ENCODE data around the gene SLAMF7. TPM values are rescaled to one million over a fixed set of nuclear protein-coding genes. Genes with fewer than 3 reads are reported as not detected.

Gene SLAMF7
- total RNA-seq, 1 experiment from 2014 or later = 2.6 TPM

DNA sequence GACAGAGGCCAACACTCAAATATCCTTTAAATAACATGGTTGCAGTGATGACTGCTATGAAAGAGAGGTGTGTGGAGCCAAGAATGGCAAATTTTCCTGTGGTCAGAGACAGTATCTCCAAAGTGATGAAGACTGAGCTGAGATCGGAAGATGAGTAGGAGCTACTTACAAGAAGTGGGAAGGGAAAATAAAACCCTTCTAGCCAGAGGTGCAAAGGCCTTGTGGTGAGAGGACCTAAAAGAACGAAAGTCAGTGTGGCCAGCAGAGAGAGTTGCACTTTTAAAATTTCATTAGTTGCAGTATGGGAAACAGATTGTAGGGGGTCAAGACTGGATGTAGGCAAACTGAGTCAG lies 17.8 kb downstream of the SLAMF7 start:
- TF ChIP-seq, protein P1, sequence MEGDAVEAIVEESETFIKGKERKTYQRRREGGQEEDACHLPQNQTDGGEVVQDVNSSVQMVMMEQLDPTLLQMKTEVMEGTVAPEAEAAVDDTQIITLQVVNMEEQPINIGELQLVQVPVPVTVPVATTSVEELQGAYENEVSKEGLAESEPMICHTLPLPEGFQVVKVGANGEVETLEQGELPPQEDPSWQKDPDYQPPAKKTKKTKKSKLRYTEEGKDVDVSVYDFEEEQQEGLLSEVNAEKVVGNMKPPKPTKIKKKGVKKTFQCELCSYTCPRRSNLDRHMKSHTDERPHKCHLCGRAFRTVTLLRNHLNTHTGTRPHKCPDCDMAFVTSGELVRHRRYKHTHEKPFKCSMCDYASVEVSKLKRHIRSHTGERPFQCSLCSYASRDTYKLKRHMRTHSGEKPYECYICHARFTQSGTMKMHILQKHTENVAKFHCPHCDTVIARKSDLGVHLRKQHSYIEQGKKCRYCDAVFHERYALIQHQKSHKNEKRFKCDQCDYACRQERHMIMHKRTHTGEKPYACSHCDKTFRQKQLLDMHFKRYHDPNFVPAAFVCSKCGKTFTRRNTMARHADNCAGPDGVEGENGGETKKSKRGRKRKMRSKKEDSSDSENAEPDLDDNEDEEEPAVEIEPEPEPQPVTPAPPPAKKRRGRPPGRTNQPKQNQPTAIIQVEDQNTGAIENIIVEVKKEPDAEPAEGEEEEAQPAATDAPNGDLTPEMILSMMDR (IDR thresholded peaks at IDR 0.05; ENCODE audit: unreplicated experiment) = no peak
- H3K27me3 Mint-ChIP-seq (ENCODE audit: unreplicated experiment) = peaks cover 18% of the 10 kb centered on the region
- no peak overlapping the region for H3K27ac Mint-ChIP-seq (ENCODE audit: unreplicated experiment)
- intact Hi-C loops (cut with micrococcal nuclease; ENCODE audit: unreplicated experiment) = no loop called here
- H3K9me3 Mint-ChIP-seq (ENCODE audit: low read depth, unreplicated experiment) = peaks cover 4% of the 10 kb centered on the region
- no TSS peak for BruUV-seq (replicated peaks)
- H3K4me1 Mint-ChIP-seq (ENCODE audit: low read depth, unreplicated experiment) = no peaks in the 10 kb centered on the region
- H3K36me3 Mint-ChIP-seq (ENCODE audit: insufficient read depth, unreplicated experiment) = no peaks in the 10 kb centered on the region
- H3K4me3 Mint-ChIP-seq (ENCODE audit: low read depth, unreplicated experiment) = no peak overlapping the region
- CTCF ChIA-PET = no interaction called here
- no peak for DNase-seq

DNA sequence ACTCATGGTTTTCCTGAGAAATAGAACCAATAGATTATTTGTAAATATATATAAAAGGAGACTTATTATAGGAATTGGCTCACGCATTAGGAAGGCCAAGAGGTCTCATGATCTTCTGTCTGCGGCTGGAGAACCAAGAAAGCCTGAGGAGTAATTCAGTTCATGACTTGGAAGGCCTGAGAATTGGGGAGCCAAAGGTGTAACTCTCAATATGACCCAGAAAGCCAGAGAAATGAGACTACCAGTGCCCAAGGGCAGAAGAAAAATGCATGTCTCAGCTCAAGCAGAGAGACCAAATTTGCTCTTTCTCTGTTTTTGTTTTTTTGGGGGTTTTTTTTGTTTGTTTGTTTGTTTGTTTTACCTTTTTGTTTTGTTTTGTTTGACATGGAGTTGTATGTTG lies 19.5 kb downstream of the SLAMF7 start:
- H3K4me3 Mint-ChIP-seq (ENCODE audit: low read depth, unreplicated experiment) = no peak overlapping the region
- TF ChIP-seq, protein P1 (IDR thresholded peaks at IDR 0.05; ENCODE audit: unreplicated experiment) = no peak
- CTCF ChIA-PET = no interaction called here
- intact Hi-C loops (cut with micrococcal nuclease; ENCODE audit: unreplicated experiment) = no loop called here
- no peaks in the 10 kb centered on the region for H3K4me1 Mint-ChIP-seq (ENCODE audit: low read depth, unreplicated experiment)
- peaks cover 14% of the 10 kb centered on the region for H3K27me3 Mint-ChIP-seq (ENCODE audit: unreplicated experiment)
- H3K36me3 Mint-ChIP-seq (ENCODE audit: insufficient read depth, unreplicated experiment) = no peaks in the 10 kb centered on the region
- no peak overlapping the region for H3K27ac Mint-ChIP-seq (ENCODE audit: unreplicated experiment)
- peaks cover 5% of the 10 kb centered on the region for H3K9me3 Mint-ChIP-seq (ENCODE audit: low read depth, unreplicated experiment)
- BruUV-seq (replicated peaks) = no TSS peak
- no peak for DNase-seq

DNA sequence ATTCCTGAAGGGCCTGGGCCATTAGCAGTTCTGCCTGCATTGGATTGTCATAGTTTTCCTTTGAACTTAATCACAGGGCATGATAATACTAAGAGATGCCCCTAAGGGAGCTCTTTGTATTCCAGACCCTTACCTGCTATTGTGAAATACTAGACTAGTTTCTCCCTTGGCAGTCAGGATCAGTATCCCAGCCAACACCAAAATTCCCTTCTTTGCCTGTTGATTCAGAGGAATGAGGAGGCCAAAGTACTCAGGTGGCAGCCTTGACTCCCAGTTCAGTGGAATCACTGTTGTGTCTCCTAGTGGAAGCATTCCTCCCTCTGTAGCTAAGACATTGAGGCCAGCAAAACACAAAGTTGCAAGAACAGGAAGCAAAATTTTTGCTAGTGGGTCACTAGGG lies 20.7 kb downstream of the SLAMF7 start:
- DNase-seq = no peak
- intact Hi-C loops (cut with micrococcal nuclease; ENCODE audit: unreplicated experiment) = no loop called here
- Mint-ChIP-seq H3K36me3 (ENCODE audit: insufficient read depth, unreplicated experiment) (no peaks in the 10 kb centered on the region), H3K9me3 (ENCODE audit: low read depth, unreplicated experiment) (peaks cover 5% of the 10 kb centered on the region), H3K27me3 (ENCODE audit: unreplicated experiment) (peaks cover 14% of the 10 kb centered on the region), H3K4me1 (ENCODE audit: low read depth, unreplicated experiment) (no peaks in the 10 kb centered on the region), H3K27ac (ENCODE audit: unreplicated experiment) (no peak overlapping the region), H3K4me3 (ENCODE audit: low read depth, unreplicated experiment) (no peak overlapping the region)
- CTCF ChIA-PET = no interaction called here
- BruUV-seq (replicated peaks) = no TSS peak
- TF ChIP-seq, protein P1 (IDR thresholded peaks at IDR 0.05; ENCODE audit: unreplicated experiment) = no peak

DNA sequence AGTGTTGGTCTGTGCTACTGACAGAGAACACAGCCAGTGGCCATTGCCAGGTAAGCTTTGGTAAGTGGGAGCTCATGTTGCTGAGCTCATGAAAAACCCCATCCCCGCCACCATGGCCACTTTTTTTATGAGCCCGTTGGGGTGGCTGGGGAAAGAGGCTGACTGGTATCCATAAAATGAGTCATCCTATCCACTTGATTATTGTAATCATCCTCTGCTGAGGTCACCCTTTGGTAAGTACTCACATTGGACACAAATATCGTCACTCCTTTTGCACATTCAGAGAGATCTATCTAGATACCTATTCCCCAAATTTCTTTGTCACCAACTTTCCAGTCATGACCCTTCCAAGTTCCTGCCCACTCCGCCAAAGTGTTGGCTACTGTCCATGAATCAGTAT lies 22.0 kb downstream of the SLAMF7 start:
- CTCF ChIA-PET = no interaction called here
- Mint-ChIP-seq H3K9me3 (ENCODE audit: low read depth, unreplicated experiment) (peaks cover 5% of the 10 kb centered on the region), H3K4me3 (ENCODE audit: low read depth, unreplicated experiment) (no peak overlapping the region), H3K27me3 (ENCODE audit: unreplicated experiment) (peaks cover 14% of the 10 kb centered on the region), H3K36me3 (ENCODE audit: insufficient read depth, unreplicated experiment) (no peaks in the 10 kb centered on the region), H3K4me1 (ENCODE audit: low read depth, unreplicated experiment) (no peaks in the 10 kb centered on the region), H3K27ac (ENCODE audit: unreplicated experiment) (no peak overlapping the region)
- intact Hi-C loops (cut with micrococcal nuclease; ENCODE audit: unreplicated experiment) = no loop called here
- TF ChIP-seq, protein P1 (IDR thresholded peaks at IDR 0.05; ENCODE audit: unreplicated experiment) = no peak
- BruUV-seq (replicated peaks) = no TSS peak
- no peak for DNase-seq

DNA sequence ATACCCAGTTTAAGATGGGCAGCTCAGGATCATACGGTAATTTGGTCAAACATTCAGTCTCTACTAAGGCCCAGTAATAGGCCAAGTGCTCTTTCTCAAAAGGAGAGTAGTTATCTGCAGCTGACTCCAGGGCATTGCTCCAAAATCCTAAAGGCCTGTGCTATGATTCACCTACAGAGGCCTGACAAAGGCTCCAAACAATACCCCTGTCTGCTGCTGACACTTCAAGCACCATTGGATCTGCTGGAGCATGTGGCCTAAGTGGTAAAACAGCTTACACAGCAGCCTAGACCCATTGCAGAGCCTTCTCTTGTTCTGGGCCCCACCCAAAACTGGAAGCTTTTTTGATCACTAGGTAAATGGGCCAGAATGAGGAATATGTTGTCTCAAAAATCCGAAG lies 22.8 kb downstream of the SLAMF7 start:
- Mint-ChIP-seq H3K36me3 (ENCODE audit: insufficient read depth, unreplicated experiment) (no peaks in the 10 kb centered on the region), H3K4me3 (ENCODE audit: low read depth, unreplicated experiment) (no peak overlapping the region), H3K4me1 (ENCODE audit: low read depth, unreplicated experiment) (no peaks in the 10 kb centered on the region), H3K27ac (ENCODE audit: unreplicated experiment) (no peak overlapping the region), H3K9me3 (ENCODE audit: low read depth, unreplicated experiment) (peaks cover 7% of the 10 kb centered on the region), H3K27me3 (ENCODE audit: unreplicated experiment) (peaks cover 14% of the 10 kb centered on the region)
- DNase-seq = no peak
- no TSS peak for BruUV-seq (replicated peaks)
- TF ChIP-seq, protein P1 (IDR thresholded peaks at IDR 0.05; ENCODE audit: unreplicated experiment) = no peak
- intact Hi-C loops (cut with micrococcal nuclease; ENCODE audit: unreplicated experiment) = no loop called here
- CTCF ChIA-PET = no interaction called here
